GM19043 (cell line): Measurements from ENCODE around the gene GATAD2A.

Experiments
- ATAC-seq: cut with Tn5 transposase; IDR thresholded peaks from one replicate; pipeline ENCODE4 v1.9.1; 2021; ENCODE audit warnings: low read depth; ENCODE audit not compliant: unreplicated experiment

The GATAD2A gene

DNA sequence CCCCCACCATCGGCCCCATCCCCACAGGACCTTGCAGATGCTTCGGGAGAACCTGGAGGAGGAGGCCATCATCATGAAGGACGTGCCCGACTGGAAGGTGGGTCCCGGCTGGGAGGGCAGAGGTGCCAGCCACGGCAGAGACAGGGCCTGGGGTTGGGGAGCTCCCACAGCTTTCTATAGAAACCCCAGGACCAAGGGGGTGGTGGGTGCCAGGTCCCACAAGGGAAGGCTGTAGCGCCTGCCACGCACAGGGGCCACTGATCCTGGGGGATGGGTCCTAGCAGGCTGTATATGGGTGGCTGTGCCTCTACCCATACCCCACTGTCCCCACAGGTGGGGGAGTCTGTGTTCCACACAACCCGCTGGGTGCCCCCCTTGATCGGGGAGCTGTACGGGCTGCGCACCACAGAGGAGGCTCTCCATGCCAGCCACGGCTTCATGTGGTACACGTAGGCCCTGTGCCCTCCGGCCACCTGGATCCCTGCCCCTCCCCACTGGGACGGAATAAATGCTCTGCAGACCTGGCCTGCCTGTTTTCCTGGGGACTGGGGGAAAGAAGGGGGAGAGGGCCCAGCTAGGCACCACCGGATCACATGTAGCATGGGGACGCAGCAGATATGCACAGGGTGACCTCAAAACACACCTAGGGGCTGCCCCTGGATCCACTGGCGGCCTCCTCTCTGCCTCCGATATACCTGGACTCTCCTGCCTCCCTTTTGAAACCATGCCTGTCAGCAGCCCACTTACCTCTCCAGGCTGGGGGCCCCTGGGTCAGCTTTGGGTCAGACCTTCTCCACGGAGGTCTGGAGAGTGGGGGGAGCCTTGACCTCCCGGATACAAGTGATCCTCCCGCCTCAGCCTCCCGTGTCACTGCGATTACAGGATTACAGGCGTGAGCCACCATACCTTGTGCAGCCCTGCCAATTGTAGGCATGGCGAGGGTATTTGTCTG is 122.5 kb downstream of the GATAD2A start:
- ATAC-seq: no peak

DNA sequence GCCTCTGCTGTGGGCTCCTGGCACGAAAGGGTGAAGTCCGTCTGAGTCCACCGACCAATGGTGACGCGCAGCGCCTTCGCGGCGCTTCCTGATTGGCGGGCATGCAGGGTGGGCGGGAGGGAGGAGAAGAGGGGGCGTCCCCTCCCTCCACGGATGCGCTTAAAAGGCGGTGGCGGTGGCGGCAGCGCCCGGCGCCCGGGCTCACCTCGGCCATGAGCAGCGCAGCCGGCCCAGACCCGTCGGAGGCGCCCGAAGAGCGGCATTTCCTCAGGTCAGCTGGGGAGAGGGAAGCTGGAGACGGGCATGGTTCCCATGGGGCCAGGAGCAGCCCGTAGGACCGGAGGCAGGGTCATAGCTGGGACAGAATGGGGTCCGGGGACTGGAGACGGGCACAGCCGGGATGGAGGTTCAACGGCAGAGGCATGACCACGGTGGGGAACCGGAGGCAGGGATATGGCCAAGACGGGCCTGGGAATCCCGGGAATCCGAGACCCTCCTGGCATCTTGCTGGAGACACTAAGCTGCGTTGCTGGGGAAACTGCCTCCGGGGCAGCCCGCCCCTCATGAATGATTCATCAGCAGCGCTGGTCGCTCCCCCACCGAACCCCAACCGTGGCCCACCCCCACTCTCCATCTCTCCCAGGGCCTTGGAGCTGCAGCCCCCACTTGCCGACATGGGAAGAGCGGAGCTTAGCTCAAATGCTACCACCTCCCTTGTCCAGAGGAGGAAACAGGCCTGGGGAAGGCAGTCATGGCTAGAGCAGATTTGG is 123.4 kb downstream of the GATAD2A start, which contains the start of gene YJEFN3:
YJEFN3 (plus strand) TSS at position 191 of the 770 bp plus-strand sequence; CDS start at position 213, 22 bp downstream.
- no peak for ATAC-seq

DNA sequence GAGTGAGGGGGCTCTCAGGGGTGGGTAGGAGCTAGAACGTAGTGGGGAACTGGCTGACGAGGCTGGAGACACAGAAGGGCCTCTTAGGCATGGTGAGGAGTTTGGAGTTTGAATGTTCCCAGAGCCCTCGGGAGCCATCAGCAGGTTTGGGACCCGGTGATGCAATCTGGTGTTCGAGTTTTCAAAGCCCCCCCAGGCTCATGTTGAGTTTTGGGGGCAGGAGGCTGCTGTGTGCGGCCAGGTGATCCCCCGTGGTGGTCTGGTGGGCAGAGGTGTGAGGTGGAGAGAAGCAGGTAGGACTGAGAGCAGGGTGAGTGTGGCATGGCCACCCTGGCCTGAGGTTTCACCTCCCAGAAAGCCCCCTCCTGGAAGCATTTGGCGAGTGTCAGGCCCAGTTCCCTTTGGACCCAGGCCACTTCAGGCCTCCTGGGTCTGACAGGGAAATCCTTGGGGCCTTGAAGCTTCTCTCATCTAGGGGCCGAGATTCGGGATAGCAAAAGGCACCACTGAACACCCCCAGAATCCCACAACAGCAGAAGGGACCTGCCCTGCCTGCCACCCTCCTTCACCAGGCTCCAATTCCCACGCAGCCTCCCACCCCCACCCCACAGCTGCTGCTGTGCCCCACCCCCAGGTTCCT is 124.4 kb downstream of the GATAD2A start:
- no peak for ATAC-seq

- ATAC-seq: no peak
Measured at GRCh38 chr19:19530423-19530804, 124.9 kb downstream of the GATAD2A start.

- no peak for ATAC-seq
Measured at GRCh38 chr19:19530889-19531288, 125.4 kb downstream of the GATAD2A start.

DNA sequence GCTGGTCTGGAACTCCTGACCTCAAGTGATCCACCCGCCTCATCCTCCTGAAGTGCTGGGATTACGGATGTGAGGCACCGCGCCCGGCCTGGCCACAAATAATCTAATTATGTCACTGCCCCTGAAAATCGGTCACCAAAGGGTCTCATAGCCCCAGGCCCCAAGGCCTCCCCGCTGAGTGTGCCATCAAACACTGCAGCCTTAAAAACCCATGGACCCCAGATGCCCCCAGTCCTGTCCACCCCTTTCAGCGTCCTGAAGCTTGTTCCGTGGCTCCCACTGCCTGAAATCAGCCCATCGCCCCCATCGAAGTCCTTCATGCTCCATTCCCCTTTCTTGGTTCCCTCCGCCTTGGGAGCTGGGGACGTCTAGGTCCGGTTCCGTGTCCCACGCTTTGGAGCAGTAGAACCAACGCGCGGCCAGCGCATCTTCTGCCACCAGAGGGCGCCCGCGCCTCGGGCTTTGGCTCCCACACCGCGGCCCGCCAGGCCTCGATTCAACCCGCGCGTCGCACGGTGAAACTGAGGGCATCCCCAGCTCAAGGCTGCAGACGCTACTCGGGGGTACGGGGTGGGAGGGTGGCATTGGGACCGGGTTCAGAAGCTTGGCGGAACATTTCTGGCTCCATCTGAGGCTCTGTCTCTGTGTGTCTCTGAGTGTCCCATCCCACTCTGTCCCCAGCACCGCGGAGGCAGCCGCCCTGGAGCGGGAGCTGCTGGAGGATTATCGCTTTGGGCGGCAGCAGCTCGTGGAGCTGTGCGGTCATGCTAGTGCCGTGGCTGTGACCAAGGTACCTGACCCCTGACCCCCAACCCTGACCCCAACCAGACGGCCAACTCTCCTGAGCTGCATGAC is 126.7 kb downstream of the GATAD2A start:
- ATAC-seq: no peak

DNA sequence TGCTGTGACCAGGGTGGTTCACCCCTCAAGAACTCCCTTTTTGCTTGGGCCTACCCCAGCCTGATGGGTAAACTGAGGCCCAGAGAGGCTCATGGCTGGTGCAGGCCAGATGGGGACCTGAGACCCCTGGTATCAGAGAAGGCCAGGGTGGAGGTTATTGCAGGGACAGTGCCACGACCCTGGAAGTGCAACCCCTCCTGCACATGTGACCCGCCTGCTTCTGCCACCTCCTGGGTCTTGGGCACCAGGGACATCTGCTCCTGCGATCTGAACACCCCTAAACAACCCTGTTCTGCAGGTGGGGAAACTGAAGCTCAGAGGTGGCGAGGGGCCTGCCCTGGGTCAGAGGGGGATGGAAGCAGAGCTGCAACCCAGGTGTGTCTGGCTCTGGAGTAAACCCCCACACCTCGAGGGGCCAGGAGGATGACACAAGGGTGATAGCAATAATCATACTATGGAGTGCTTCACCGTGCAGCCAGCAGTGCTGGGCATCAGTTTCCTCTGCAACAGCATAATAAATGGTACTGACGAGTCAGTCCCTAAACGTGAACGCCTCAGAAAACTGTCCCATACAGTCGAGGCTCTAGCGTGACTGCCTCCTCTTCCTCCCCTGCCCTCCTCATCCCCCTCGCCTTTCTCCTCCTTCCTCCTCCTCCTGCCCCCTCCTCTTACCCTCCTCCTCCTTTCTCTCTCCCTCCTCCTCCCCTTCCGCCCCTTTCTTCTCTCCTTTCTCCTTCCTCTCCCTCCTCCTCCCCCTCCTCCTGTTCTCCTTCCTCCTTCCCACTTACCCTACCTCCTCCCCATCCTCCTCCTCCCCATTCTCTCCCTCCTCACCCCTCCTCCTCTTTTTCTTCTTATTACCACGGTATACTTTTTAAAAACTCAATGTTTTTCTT is 127.6 kb downstream of the GATAD2A start:
- no peak for ATAC-seq

- ATAC-seq: no peak
Measured at GRCh38 chr19:19533841-19534240, 128.4 kb downstream of the GATAD2A start.

DNA sequence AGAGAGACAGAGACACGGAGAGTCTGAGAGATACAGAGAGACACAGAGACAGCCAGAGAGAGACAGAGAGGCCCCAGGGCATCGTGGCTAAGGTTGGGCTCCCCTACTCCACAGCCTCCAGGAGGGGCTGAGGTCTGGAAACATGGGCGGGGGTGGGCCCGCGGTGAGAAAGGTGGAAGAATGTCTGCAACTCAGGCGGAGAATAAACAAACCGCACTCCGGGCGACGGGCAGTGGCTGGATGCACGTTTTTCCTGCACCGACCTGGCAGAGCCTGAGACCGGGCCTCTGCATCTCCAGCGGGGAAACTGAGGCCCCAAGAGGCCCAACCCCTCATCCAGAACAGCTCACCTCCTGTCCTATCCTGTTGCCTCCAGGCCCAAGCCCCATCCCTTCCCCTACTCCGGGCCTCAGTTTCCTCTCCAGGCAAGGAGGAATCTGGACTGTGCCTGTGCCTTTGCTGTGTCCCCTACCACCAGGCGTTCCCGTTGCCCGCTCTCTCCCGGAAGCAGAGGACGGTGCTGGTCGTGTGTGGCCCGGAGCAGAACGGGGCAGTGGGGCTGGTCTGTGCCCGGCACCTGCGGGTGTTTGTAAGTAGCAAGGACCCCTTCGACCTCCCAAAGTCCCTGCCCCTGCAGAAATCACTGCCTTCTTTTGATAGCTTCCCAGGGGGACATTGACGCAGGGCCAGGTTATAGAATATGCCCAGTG is 129.2 kb downstream of the GATAD2A start:
- no peak for ATAC-seq

DNA sequence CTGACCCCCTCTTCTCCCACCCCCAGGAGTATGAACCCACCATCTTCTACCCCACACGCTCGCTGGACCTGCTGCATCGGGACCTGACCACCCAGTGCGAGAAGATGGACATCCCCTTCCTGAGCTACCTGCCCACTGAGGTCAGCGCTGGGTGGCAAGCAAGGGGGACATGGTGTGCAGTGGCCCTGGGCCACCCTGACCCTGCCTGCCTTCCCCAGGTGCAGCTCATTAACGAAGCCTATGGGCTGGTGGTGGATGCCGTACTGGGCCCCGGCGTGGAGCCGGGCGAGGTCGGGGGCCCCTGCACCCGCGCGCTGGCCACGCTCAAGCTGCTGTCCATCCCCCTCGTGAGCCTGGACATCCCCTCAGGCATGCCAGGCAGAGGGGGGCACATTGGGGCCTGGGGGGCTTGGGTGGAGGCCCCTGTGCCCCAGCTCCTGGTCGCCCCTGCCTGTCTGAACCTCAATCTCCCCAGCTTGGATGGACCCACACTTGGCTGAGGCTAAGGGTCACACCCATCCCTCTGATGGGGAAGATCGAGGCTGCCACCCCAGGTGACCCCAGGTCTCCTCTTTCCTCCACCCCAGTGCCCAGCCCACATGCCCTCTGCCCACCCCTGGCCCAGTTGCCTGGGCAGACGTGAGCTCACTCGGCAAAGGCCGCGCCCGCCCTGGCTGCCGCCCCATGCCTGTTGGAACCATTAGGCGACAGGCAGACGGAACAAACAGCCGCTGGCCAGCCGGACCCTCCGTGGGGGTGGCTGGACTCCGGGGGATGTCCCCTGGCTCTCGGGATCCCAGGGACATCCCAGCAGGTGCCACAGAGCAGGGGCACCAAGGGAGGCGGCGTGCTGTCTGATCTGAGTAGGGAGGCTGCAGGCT is 130.1 kb downstream of the GATAD2A start:
- no peak for ATAC-seq

- ATAC-seq: no peak
Measured at GRCh38 chr19:19537075-19538048, 131.9 kb downstream of the GATAD2A start.

- ATAC-seq: no peak
Measured at GRCh38 chr19:19538061-19538784, 132.7 kb downstream of the GATAD2A start, which contains the start of gene CILP2. Gene CILP2 (plus strand): TSS chr19:19538265. CDS start chr19:19538350, 85 bp downstream.

GRCh38 chr19:19538785-19539166 is 133.3 kb downstream of the GATAD2A start:
- no peak for ATAC-seq

DNA sequence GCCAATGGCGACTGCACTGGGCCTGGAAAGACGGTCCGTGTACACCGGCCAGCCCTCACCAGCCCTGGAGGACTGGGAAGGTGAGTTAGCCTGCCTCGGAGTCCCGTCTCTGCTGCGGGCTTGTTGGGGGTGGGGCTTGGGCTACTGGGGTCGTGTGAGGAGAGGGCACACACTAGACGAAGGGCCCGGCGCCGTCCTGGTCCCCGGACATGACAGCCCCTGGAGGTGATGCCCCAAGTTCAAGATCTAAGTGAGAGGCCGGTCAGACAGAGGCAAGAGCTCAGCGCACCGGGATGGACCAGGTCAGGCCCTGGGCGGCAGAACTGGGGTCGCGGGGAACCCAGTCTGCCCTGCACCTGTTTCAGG is 134.2 kb downstream of the GATAD2A start:
- ATAC-seq: no peak

- ATAC-seq: no peak
Measured at GRCh38 chr19:19540064-19540714, 134.7 kb downstream of the GATAD2A start.
